ENCODE results near the gene RHBDD3. TPM values are rescaled to one million over a fixed set of nuclear protein-coding genes. Genes with fewer than 3 reads are reported as not detected.

Gene RHBDD3
- polyA plus RNA-seq, 3 donors, result 4.0 to 11.1 (median 4.8) TPM

GRCh38 chr22:29272624-29273023, 4.8 kb upstream of the RHBDD3 start:
- H4K20me1 ChIP-seq (ENCODE audit: insufficient read depth, low read length), result peaks cover 92% of the 10 kb centered on the region
- H3K27me3 Mint-ChIP-seq (ENCODE audit: low read depth in 3 of 3), result no peaks in the 10 kb centered on the region

GRCh38 chr22:29270475-29271271, 2.9 kb upstream of the RHBDD3 start:
- WGBS (ENCODE audit: insufficient coverage), result 33% methylated on average over 1 of the region's 9 CpGs
- no peaks in the 10 kb centered on the region for H3K9me3 Mint-ChIP-seq
- Histone ChIP-seq H3K9me3 (replicated peaks in 1 of 2; ENCODE audit: control insufficient read depth in 1 of 2, insufficient read depth in 1 of 2, low read length in 2 of 2) (no peaks in the 10 kb centered on the region), H3K27me3 (ENCODE audit: control insufficient read depth in 2 of 2, insufficient read depth in 2 of 2, low read length in 2 of 2) (no peaks in the 10 kb centered on the region), H3K4me1 (ENCODE audit: control insufficient read depth in 1 of 2, insufficient read depth in 2 of 2, low read length in 2 of 2) (peaks cover 33 to 41% of the 10 kb centered on the region in 2 donors), H3K27ac (ENCODE audit: low read depth in 1 of 2, low read length in 2 of 2) (peak overlapping the region in 1 of 2 donors; percentile 100), H2AFZ (ENCODE audit: insufficient read depth, low read depth, low read length, poor library complexity, severe bottlenecking) (no peak overlapping the region), H3K4me3 (replicated peaks in 1 of 3; ENCODE audit: low read depth in 2 of 3, low read length in 3 of 3) (peak overlapping the region in 2 of 3 experiments; percentile 68 to 80), H3K79me2 (ENCODE audit: insufficient read depth, low read length) (peaks cover 87% of the 10 kb centered on the region), H3K36me3 (replicated peaks in 1 of 2; ENCODE audit: control insufficient read depth in 1 of 2, insufficient read depth in 2 of 2, low read length in 2 of 2) (peaks cover 39 to 49% of the 10 kb centered on the region in 2 donors), H3K4me2 (replicated peaks; ENCODE audit: extremely low read depth, low read length, poor library complexity, severe bottlenecking) (peak overlapping the region; percentile 91), H3K9ac (ENCODE audit: insufficient read depth, low read length, poor library complexity, severe bottlenecking) (no peak overlapping the region), H4K20me1 (ENCODE audit: insufficient read depth, low read length) (peaks cover 73% of the 10 kb centered on the region)
- peaks cover 47% of the 10 kb centered on the region for H3K4me1 Mint-ChIP-seq
- H3K36me3 Mint-ChIP-seq, result peaks cover 44 to 48% of the 10 kb centered on the region in 2 donors
- H3K4me3 Mint-ChIP-seq, result peak overlapping the region; percentile 93 to 98
- TF ChIP-seq, protein P1, sequence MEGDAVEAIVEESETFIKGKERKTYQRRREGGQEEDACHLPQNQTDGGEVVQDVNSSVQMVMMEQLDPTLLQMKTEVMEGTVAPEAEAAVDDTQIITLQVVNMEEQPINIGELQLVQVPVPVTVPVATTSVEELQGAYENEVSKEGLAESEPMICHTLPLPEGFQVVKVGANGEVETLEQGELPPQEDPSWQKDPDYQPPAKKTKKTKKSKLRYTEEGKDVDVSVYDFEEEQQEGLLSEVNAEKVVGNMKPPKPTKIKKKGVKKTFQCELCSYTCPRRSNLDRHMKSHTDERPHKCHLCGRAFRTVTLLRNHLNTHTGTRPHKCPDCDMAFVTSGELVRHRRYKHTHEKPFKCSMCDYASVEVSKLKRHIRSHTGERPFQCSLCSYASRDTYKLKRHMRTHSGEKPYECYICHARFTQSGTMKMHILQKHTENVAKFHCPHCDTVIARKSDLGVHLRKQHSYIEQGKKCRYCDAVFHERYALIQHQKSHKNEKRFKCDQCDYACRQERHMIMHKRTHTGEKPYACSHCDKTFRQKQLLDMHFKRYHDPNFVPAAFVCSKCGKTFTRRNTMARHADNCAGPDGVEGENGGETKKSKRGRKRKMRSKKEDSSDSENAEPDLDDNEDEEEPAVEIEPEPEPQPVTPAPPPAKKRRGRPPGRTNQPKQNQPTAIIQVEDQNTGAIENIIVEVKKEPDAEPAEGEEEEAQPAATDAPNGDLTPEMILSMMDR (IDR thresholded peaks at IDR 0.05), result no peak
- H3K27ac Mint-ChIP-seq, result peak overlapping the region in 6 of 7 donors; percentile 53 to 100 (median 66)
- H3K27me3 Mint-ChIP-seq (ENCODE audit: low read depth in 3 of 3), result peaks cover 0 to 2% (median 0%) of the 10 kb centered on the region in 3 donors
- intact Hi-C loops (cut with micrococcal nuclease), result loop anchor here in 1 of 2 donors (5.0 kb wide), 1 partner anchor 37 kb away; the partner anchor contains the start of gene GAS2L1
- peak in 1 of 3 donors; percentile 4 for DNase-seq

More at GRCh38 chr22:29272624-29273023, 4.8 kb upstream of the RHBDD3 start:
- H3K27ac ChIP-seq (ENCODE audit: low read depth in 1 of 2, low read length in 2 of 2), result no peak overlapping the region
- H3K4me1 Mint-ChIP-seq, result peaks cover 31% of the 10 kb centered on the region
- H2AFZ ChIP-seq (ENCODE audit: insufficient read depth, low read depth, low read length, poor library complexity, severe bottlenecking), result no peak overlapping the region
- H3K9ac ChIP-seq (ENCODE audit: insufficient read depth, low read length, poor library complexity, severe bottlenecking), result no peak overlapping the region
- H3K27ac Mint-ChIP-seq, result no peak overlapping the region
- no peaks in the 10 kb centered on the region for H3K27me3 ChIP-seq (ENCODE audit: control insufficient read depth in 2 of 2, insufficient read depth in 2 of 2, low read length in 2 of 2)
- no peak overlapping the region for H3K4me2 ChIP-seq (replicated peaks; ENCODE audit: extremely low read depth, low read length, poor library complexity, severe bottlenecking)
- no peaks in the 10 kb centered on the region for H3K9me3 Mint-ChIP-seq
- intact Hi-C loops (cut with micrococcal nuclease), result loop anchor here in 1 of 2 donors (5.0 kb wide), 1 partner anchor 35 kb away; the partner anchor contains the start of gene GAS2L1
- H3K36me3 ChIP-seq (replicated peaks in 1 of 2; ENCODE audit: control insufficient read depth in 1 of 2, insufficient read depth in 2 of 2, low read length in 2 of 2), result peaks cover 59 to 68% of the 10 kb centered on the region in 2 donors
- no peak for DNase-seq
- H3K79me2 ChIP-seq (ENCODE audit: insufficient read depth, low read length), result peaks cover 97% of the 10 kb centered on the region
- H3K9me3 ChIP-seq (replicated peaks in 1 of 2; ENCODE audit: control insufficient read depth in 1 of 2, insufficient read depth in 1 of 2, low read length in 2 of 2), result no peaks in the 10 kb centered on the region
- peaks cover 22 to 29% of the 10 kb centered on the region in 2 donors for H3K4me1 ChIP-seq (ENCODE audit: control insufficient read depth in 1 of 2, insufficient read depth in 2 of 2, low read length in 2 of 2)
- 91% methylated on average over 2 of the region's 2 CpGs for WGBS (ENCODE audit: insufficient coverage)
- TF ChIP-seq, protein P1 (IDR thresholded peaks at IDR 0.05), result no peak
- no peak overlapping the region for H3K4me3 ChIP-seq (replicated peaks in 1 of 3; ENCODE audit: low read depth in 2 of 3, low read length in 3 of 3)
- no peak overlapping the region for H3K4me3 Mint-ChIP-seq
- H3K36me3 Mint-ChIP-seq, result peaks cover 61 to 66% of the 10 kb centered on the region in 2 donors

All from CD14-positive monocyte (primary cell).